Astrocyte (in vitro differentiated cells and primary cell): Measurements from ENCODE around the gene NPHP4.

Experiments used
- EZH2 ChIP-seq: IDR thresholded peaks from 2 replicates; pipeline ENCODE4 v1.6.1; 2012; ENCODE audit warnings: mild to moderate bottlenecking, low read length, inconsistent platforms; ENCODE audit not compliant: insufficient read depth
- TF ChIP-seq, protein P1 (sequence below): IDR thresholded peaks from 2 replicates; pipeline ENCODE4 v1.5.1; 2011; ENCODE audit warnings: low read depth, mild to moderate bottlenecking, inconsistent platforms, low read length, moderate library complexity; ENCODE audit not compliant: insufficient read depth

DNA sequence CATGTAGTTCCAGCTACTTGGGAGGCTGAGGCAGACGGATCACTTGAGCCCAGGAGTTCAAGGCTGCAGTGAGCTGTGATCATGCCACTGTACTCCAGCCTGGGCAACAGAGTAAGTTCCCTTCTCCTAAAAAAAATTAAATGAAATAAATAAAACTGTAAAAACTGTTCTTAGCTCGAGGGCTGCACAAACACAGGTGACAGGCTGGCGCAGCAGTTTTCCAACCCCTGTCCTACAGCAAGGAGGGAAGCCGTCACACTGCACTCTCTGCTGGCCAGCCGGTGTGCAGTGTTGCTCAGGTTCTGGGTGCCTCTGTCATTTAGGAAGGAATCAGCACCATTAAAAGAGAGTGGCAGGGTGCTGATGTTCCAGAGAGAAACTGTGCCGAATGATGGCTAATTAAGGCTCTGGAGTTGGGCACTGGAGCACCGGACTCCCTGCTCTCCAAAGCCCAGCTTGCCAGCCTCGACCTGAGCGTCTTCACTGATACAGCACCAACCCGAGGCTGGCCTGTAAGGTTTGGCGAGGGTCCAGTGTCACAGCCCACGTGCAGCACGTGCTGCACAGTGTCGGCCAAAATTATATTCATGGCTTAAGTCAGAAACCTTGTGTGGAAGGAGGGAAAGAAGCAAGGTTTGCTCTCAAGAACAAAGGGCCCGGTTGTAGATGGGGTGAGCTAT is 27.1 kb upstream of the NPHP4 start:
- TF ChIP-seq, protein P1, sequence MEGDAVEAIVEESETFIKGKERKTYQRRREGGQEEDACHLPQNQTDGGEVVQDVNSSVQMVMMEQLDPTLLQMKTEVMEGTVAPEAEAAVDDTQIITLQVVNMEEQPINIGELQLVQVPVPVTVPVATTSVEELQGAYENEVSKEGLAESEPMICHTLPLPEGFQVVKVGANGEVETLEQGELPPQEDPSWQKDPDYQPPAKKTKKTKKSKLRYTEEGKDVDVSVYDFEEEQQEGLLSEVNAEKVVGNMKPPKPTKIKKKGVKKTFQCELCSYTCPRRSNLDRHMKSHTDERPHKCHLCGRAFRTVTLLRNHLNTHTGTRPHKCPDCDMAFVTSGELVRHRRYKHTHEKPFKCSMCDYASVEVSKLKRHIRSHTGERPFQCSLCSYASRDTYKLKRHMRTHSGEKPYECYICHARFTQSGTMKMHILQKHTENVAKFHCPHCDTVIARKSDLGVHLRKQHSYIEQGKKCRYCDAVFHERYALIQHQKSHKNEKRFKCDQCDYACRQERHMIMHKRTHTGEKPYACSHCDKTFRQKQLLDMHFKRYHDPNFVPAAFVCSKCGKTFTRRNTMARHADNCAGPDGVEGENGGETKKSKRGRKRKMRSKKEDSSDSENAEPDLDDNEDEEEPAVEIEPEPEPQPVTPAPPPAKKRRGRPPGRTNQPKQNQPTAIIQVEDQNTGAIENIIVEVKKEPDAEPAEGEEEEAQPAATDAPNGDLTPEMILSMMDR = no peak
- TF ChIP-seq EZH2 = no peak
